Measurements from ENCODE around the gene PRCC.

Gene PRCC

DNA sequence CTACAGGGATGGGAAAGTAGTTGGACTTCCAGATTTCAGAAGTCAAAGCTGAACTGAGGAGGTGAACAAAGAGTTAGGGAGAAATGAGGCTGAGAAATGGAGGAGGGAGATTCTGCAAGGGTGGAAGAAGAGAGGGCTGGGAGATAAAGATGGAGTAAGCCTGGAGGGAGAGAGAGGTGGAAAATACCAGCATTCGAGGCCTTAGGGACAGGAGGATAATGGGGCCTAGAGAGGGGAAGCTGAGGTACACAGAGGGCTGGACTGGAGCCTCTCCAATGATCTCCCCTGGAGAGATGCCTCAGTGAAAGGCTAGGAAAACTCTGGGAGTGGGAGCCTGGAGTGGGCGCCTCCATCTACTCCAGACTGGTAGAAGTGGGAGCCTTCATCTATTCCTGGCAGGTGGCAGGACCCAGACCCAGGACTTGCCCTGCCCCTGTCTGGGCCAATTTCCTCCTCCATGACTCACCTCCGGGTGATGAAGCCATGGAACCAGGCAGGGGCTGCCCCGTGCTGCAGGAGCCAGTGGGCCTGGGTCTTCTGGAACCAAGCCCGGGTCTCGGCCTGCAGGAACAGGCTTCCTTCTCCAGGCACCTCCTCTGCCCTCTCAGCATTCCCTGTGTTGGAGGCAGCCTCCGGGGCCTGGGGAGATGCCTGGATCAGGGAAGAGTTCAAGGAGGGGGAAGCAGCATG is 47.4 kb downstream of the PRCC start:
- TF ChIP-seq SIN3A (IDR thresholded peaks at IDR 0.05; ENCODE audit: borderline replicate concordance, insufficient read depth, low read length) (no peak), FOXP2 (optimal IDR thresholded peaks at IDR 0.05; ENCODE audit: borderline replicate concordance, extremely low read depth, extremely low read length, insufficient read depth) (no peak), REST (IDR thresholded peaks at IDR 0.05; ENCODE audit: insufficient read depth in 1 of 2, low read depth in 2 of 2, low read length in 2 of 2) (no peak), POLR2AphosphoS5 (IDR thresholded peaks at IDR 0.05; ENCODE audit: low read depth, low read length) (no peak), TAF1 (IDR thresholded peaks at IDR 0.05; ENCODE audit: borderline replicate concordance, insufficient read depth, low read length) (no peak)

GRCh38 chr1:156815307-156815826 is 48.0 kb downstream of the PRCC start:
- TF ChIP-seq SIN3A (IDR thresholded peaks at IDR 0.05; ENCODE audit: borderline replicate concordance, insufficient read depth, low read length) (0 out of 2 replicates have a peak, but pooled peaks have one; percentile 34), TAF1 (IDR thresholded peaks at IDR 0.05; ENCODE audit: borderline replicate concordance, insufficient read depth, low read length) (no peak)

DNA sequence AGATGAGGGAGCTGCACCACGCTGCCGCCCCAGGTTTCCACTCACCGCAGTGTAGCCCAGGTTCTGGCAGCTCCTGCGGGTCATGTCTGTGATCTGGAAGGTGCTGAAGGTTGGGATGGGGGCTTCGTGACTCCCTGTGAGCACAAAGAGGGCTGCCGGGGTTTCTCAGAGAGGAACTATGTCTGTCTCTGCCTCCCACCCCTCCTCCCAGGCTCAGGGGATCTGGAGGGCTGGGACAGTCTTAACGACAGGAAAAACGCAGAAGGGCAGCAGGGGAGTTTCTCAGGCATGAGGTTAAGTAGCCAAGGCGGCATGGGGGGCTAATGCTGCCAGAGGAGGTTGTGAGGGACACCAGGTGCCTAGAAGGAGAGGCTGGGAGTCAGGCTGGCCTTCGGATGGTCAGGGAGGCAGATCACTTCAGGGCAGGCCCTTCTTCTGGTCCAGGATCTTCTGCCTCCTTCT is 48.7 kb downstream of the PRCC start:
- TF ChIP-seq FOXP2 (optimal IDR thresholded peaks at IDR 0.05; ENCODE audit: borderline replicate concordance, extremely low read depth, extremely low read length, insufficient read depth) (no peak), REST (IDR thresholded peaks at IDR 0.05; ENCODE audit: insufficient read depth in 1 of 2, low read depth in 2 of 2, low read length in 2 of 2) (no peak), TAF1 (IDR thresholded peaks at IDR 0.05; ENCODE audit: borderline replicate concordance, insufficient read depth, low read length) (no peak), POLR2AphosphoS5 (IDR thresholded peaks at IDR 0.05; ENCODE audit: low read depth, low read length) (no peak), SIN3A (IDR thresholded peaks at IDR 0.05; ENCODE audit: borderline replicate concordance, insufficient read depth, low read length) (no peak)

DNA sequence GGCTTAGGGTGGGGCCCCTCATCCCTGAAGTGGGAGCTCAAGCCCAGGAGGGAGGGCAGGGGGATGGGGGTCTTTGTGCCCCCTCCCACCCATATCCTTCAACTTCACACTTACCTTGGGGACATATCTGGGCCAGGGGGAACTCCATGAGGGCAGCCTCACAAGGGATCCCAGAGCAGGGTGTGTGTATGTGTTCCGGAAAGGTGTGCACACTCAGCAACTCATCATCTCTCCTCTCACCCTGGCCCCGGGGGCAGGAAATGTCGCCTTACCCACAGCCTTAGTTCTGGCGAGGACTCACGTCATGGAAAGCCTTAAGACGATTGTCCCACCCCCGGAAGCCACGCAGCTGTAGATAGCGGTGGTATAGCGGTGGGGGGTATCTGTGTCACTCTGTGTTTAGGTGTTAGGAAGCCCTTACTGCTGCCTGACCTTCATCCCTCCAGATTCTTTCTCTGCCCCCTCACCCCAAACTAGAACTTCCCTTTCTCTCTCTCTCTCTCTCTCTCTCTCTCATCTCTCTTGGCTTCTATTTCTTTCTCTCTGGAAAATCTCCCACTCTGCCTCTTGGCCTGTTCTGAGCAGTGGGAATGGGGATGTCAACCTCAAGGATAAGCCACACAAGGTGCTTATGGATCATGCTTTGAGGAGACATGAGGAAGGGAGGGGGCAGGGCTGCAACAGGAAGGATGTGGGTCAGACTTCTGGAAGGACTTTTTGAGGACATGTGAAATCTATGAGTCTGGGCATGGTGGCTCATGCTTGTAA is 49.4 kb downstream of the PRCC start, which contains the start of gene SH2D2A:
SH2D2A (minus strand) TSS at position 288 of the 768 bp plus-strand sequence; CDS start at position 148, 140 bp downstream.
- TF ChIP-seq POLR2AphosphoS5 (IDR thresholded peaks at IDR 0.05; ENCODE audit: low read depth, low read length) (no peak), TAF1 (IDR thresholded peaks at IDR 0.05; ENCODE audit: borderline replicate concordance, insufficient read depth, low read length) (no peak), FOXP2 (optimal IDR thresholded peaks at IDR 0.05; ENCODE audit: borderline replicate concordance, extremely low read depth, extremely low read length, insufficient read depth) (no peak), REST (IDR thresholded peaks at IDR 0.05; ENCODE audit: insufficient read depth in 1 of 2, low read depth in 2 of 2, low read length in 2 of 2) (no peak), SIN3A (IDR thresholded peaks at IDR 0.05; ENCODE audit: borderline replicate concordance, insufficient read depth, low read length) (no peak)

GRCh38 chr1:156821801-156822200 is 54.5 kb downstream of the PRCC start:
- no peak for TF ChIP-seq REST (IDR thresholded peaks at IDR 0.05; ENCODE audit: insufficient read depth in 1 of 2, low read depth in 2 of 2, low read length in 2 of 2)
- no peak for TF ChIP-seq FOXP2 (optimal IDR thresholded peaks at IDR 0.05; ENCODE audit: borderline replicate concordance, extremely low read depth, extremely low read length, insufficient read depth)
- TF ChIP-seq POLR2AphosphoS5 (IDR thresholded peaks at IDR 0.05; ENCODE audit: low read depth, low read length), result no peak
- no peak for TF ChIP-seq TAF1 (IDR thresholded peaks at IDR 0.05; ENCODE audit: borderline replicate concordance, insufficient read depth, low read length)
- TF ChIP-seq SIN3A (IDR thresholded peaks at IDR 0.05; ENCODE audit: borderline replicate concordance, insufficient read depth, low read length), result no peak
